GM12878 (cell line): ENCODE results near the gene COX4I2. TPM values are rescaled to one million over a fixed set of nuclear protein-coding genes. Genes with fewer than 3 reads are reported as not detected.
"Not testable (repeated sequence)": the region's sequence is repeated elsewhere in the genome, so short reads cannot be mapped to it uniquely, and the experiment has no call there.

ENCODE experiments used
- ATAC-seq: fragments of 200-7000 bp; cut with Tn5 transposase; 3 replicates; pipeline ENCODE4 v1.9.1; 2020; ENCODE audit warnings: mild to moderate bottlenecking, moderate library complexity
- BruUV-seq: library from RNA; stranded (reverse); fragments of 400-500 nt; replicated peaks from 2 replicates; lab custom pipeline; 2021; lab: Mats Ljungman, UMichigan
- CTCF ChIA-PET: fragments of 300-600 bp; sonication (Branson Sonifier 250); formaldehyde crosslinking; extraction: SDS; loops from one replicate; lab custom pipeline; 2021; ENCODE audit warnings: inconsistent platforms; lab: Yijun Ruan, JAX
- POLR2A ChIA-PET: fragments of 350-600 bp; formaldehyde crosslinking; extraction: SDS; loops from one replicate; lab custom pipeline; 2021; ENCODE audit warnings: inconsistent platforms; lab: Charles Lee
- RAD21 ChIA-PET: fragments of 300-600 bp; sonication (Branson Sonifier 250); formaldehyde crosslinking; loops from one replicate; lab custom pipeline; 2023; ENCODE audit warnings: antibody characterized with exemption; ENCODE audit not compliant: unreplicated experiment; lab: Charles Lee
- SMC1A ChIA-PET: fragments of 300-600 bp; sonication (Branson Sonifier 250); formaldehyde crosslinking; loops from one replicate; lab custom pipeline; 2023; ENCODE audit not compliant: unreplicated experiment, uncharacterized antibody; lab: Charles Lee
- DNase-seq: peaks from one replicate; pipeline ENCODE4 v3.0.0-alpha.2; 2011; ENCODE audit warnings: low read depth, low spot score
- FAIRE-seq: peaks from 3 replicates; lab custom pipeline; 2011; peaks lifted over from hg19 to GRCh38; lab: Jason Lieb, UNC
- H2AFZ ChIP-seq: 2 replicates; pipeline ENCODE4 v1.6.0; 2011; ENCODE audit warnings: low read depth, low read length, control low read depth; ENCODE audit not compliant: control insufficient read depth
- H3K27ac ChIP-seq: 2 replicates; pipeline ENCODE4 v1.5.1; 2011; ENCODE audit warnings: control low read depth; ENCODE audit not compliant: control insufficient read depth, insufficient read depth
- H3K27me3 ChIP-seq, 2 experiments: replicated peaks in 1 of 2; 2 replicates each; pipeline versions ENCODE4 v1.6.0 to v1.6.1; 2011; ENCODE audit warnings: low read length in 1 of 2; ENCODE audit not compliant: control insufficient read depth in 2 of 2, insufficient read depth in 2 of 2
- H3K36me3 ChIP-seq, 2 experiments: 2 replicates each; pipeline ENCODE4 v1.5.1; 2011; ENCODE audit warnings: low read length in 1 of 2; ENCODE audit not compliant: control insufficient read depth in 2 of 2, insufficient read depth in 2 of 2
- H3K4me1 ChIP-seq: 2 replicates; pipeline ENCODE4 v1.6.1; 2011; ENCODE audit warnings: mild to moderate bottlenecking, low read length, moderate library complexity, mixed read lengths; ENCODE audit not compliant: control insufficient read depth, insufficient read depth
- H3K4me2 ChIP-seq: 2 replicates; pipeline ENCODE4 v1.6.0; 2011; ENCODE audit warnings: control low read depth; ENCODE audit not compliant: control insufficient read depth, insufficient read depth
- H3K4me3 ChIP-seq: fragments of 200-600 bp; sonication (generic); 2 replicates; pipeline ENCODE4 v1.5.1; 2016
- H3K79me2 ChIP-seq: 2 replicates; pipeline ENCODE4 v1.6.0; 2011; ENCODE audit warnings: low read length; ENCODE audit not compliant: control insufficient read depth, insufficient read depth
- H3K9ac ChIP-seq: 2 replicates; pipeline ENCODE4 v1.8.0; 2011; ENCODE audit warnings: low read length, control low read depth, mixed read lengths; ENCODE audit not compliant: control insufficient read depth, insufficient read depth
- H3K9me3 ChIP-seq: replicated peaks from 3 replicates; pipeline ENCODE4 v1.5.1; 2011; ENCODE audit warnings: mild to moderate bottlenecking, low read length; ENCODE audit not compliant: control insufficient read depth, insufficient read depth
- H4K20me1 ChIP-seq: 2 replicates; pipeline ENCODE4 v1.6.0; 2011; ENCODE audit not compliant: control insufficient read depth, insufficient read depth
- WGBS: methylation state at CpG from one replicate; pipeline ENCODE4 v1.1.6; 2016; ENCODE audit warnings: low lambda C conversion rate; ENCODE audit not compliant: insufficient replicate concordance, insufficient coverage; ENCODE audit errors: missing lambda C conversion rate; 5-methylcytosine and 5-hydroxymethylcytosine counted together
- in situ Hi-C: fragments of 300-500 bp; cut with MboI; formaldehyde crosslinking; loops from 9 replicates; pipeline ENCODE4 v1.14.3; 2018; ENCODE audit warnings: mixed read lengths
- intact Hi-C: fragments of 100-400 bp; cut with micrococcal nuclease; formaldehyde crosslinking; loops from one replicate; pipeline ENCODE4 v1.14.2; 2022; ENCODE audit not compliant: unreplicated experiment
- polyA plus RNA-seq, 11 experiments: library from polyadenylated mRNA; depleted of rRNA in 4 of 11; unstranded in 6 of 11; stranded (reverse) in 5 of 11; fragments of >200 nt; fragmentation: Nextera tagmentation in 4 of 11; fragmentation: Illumina TruSeq in 1 of 11; extraction: Ambion mirVana in 4 of 11; extraction: Trizol in 1 of 11; gene quantifications; 1 replicate in 1 of 11; 2 replicates in 10 of 11; pipeline versions ENCODE4 v1.2.1 to v1.2.3, GENCODE V29; 2011 to 2016; ENCODE audit warnings: inconsistent platforms in 2 of 11, missing spikeins in 2 of 11, low read depth in 1 of 11
- total RNA-seq, 4 experiments: library from RNA; depleted of rRNA in 3 of 4; stranded (reverse); fragments of >200 nt in 3 of 4; fragmentation: Illumina TruSeq in 1 of 4; extraction: Trizol in 1 of 4; gene quantifications; 2 replicates each; pipeline versions ENCODE4 v1.2.1 to v1.2.3, GENCODE V29; 2013 to 2021

COX4I2 gene
- total and polyA plus RNA-seq, 10 of the 15 experiments (the other 5 are each of a cell fraction or from before 2014, with no cell fraction given), result not detected

GRCh38 chr20:31626534-31626933 lies 11.2 kb upstream of the COX4I2 start:
- 27% methylated on average over 8 of the region's 8 CpGs for WGBS
- H3K27ac ChIP-seq, H3K4me1 ChIP-seq, H3K27me3 ChIP-seq, BruUV-seq, H3K4me2 ChIP-seq, H3K79me2 ChIP-seq, H4K20me1 ChIP-seq, H2AFZ ChIP-seq, H3K4me3 ChIP-seq, H3K36me3 ChIP-seq, intact Hi-C loops, in situ Hi-C loops, FAIRE-seq, H3K9ac ChIP-seq, DNase-seq, ATAC-seq, POLR2A ChIA-PET, H3K9me3 ChIP-seq: not testable (repeated sequence)
- ChIA-PET SMC1A (interaction anchor here (0.6 kb wide), 1 partner anchor 74 kb away, joined by 3 read pairs; no protein-coding TSS in a partner anchor), RAD21 (interaction anchor here (1.2 kb wide), 1 partner anchor 8 kb away, joined by 3 read pairs; no protein-coding TSS in a partner anchor), CTCF (interaction anchor here (0.6 to 1.3 kb wide), 2 partner anchors 14 to 18 kb away, joined by 3 read pairs; no protein-coding TSS in a partner anchor)

GRCh38 chr20:31628057-31628456 lies 9.7 kb upstream of the COX4I2 start:
- intact Hi-C loops, SMC1A ChIA-PET, DNase-seq, H3K9me3 ChIP-seq, H2AFZ ChIP-seq, FAIRE-seq, H3K9ac ChIP-seq, H3K4me3 ChIP-seq, H3K4me2 ChIP-seq, ATAC-seq, H3K4me1 ChIP-seq, H3K27ac ChIP-seq, H3K36me3 ChIP-seq, CTCF ChIA-PET, H4K20me1 ChIP-seq, in situ Hi-C loops, H3K79me2 ChIP-seq, RAD21 ChIA-PET, BruUV-seq, H3K27me3 ChIP-seq, POLR2A ChIA-PET: not testable (repeated sequence)
- 63% methylated on average over 2 of the region's 2 CpGs for WGBS
